MCF 10A (cell line): ENCODE measurements around the gene TPRX2. TPM values are rescaled to one million over a fixed set of nuclear protein-coding genes. Genes with fewer than 3 reads are reported as not detected.

ENCODE experiments used
- BruUV-seq: library from RNA; stranded (reverse); fragments of 400-500 nt; replicated peaks from 2 replicates; lab custom pipeline; 2021; lab: Mats Ljungman, UMichigan
- CTCF ChIA-PET: fragments of 300-600 bp; sonication (Branson Sonifier 250); formaldehyde crosslinking; extraction: SDS; loops from one replicate; lab custom pipeline; 2021; ENCODE audit warnings: antibody characterized with exemption, inconsistent platforms; lab: Yijun Ruan, JAX
- POLR2A ChIA-PET: fragments of 300-600, 350-650 bp; sonication (Branson Sonifier 250); formaldehyde crosslinking; extraction: SDS; loops from one replicate; lab custom pipeline; 2020; ENCODE audit warnings: antibody characterized with exemption, inconsistent platforms; lab: Yijun Ruan, JAX
- DNase-seq: peaks from one replicate; pipeline ENCODE4 v3.0.0-alpha.2; 2018; ENCODE audit not compliant: unreplicated experiment
- H3K27ac Mint-ChIP-seq: one replicate; pipeline ENCODE4 v1.8.0; 2022; ENCODE audit warnings: mild to moderate bottlenecking, low read depth, mixed read lengths; ENCODE audit not compliant: unreplicated experiment
- H3K27me3 Mint-ChIP-seq: one replicate; pipeline ENCODE4 v1.8.0; 2022; ENCODE audit warnings: mixed read lengths; ENCODE audit not compliant: insufficient read depth, unreplicated experiment
- H3K36me3 Mint-ChIP-seq: one replicate; pipeline ENCODE4 v1.8.0; 2022; ENCODE audit warnings: mild to moderate bottlenecking, moderate library complexity, mixed read lengths; ENCODE audit not compliant: insufficient read depth, unreplicated experiment
- H3K4me1 Mint-ChIP-seq: one replicate; pipeline ENCODE4 v1.8.0; 2022; ENCODE audit warnings: mixed read lengths; ENCODE audit not compliant: insufficient read depth, unreplicated experiment
- H3K4me3 Mint-ChIP-seq: one replicate; pipeline ENCODE4 v1.8.0; 2022; ENCODE audit warnings: mild to moderate bottlenecking, moderate library complexity, mixed read lengths; ENCODE audit not compliant: unreplicated experiment
- H3K9me3 Mint-ChIP-seq: one replicate; pipeline ENCODE4 v1.8.0; 2022; ENCODE audit warnings: mixed read lengths; ENCODE audit not compliant: unreplicated experiment
- CTCF ChIP-seq: fragments of 200-600 bp; IDR thresholded peaks from one replicate; pipeline ENCODE4 v1.8.0; 2022; ENCODE audit warnings: antibody characterized with exemption, mild to moderate bottlenecking; ENCODE audit not compliant: unreplicated experiment
- intact Hi-C: fragments of 100-400 bp; cut with micrococcal nuclease; formaldehyde crosslinking; loops from 2 replicates; pipeline ENCODE4 v1.14.1; 2022
- total RNA-seq: library from RNA; stranded (reverse); gene quantifications from 2 replicates; pipeline ENCODE4 v1.2.3, GENCODE V29; 2022

TPRX2 gene
- total RNA-seq, 1 experiment from 2014 or later: not detected

GRCh38 chr19:47881757-47882156 lies 22.7 kb downstream of the TPRX2 start:
- intact Hi-C loops: no loop called here
- POLR2A ChIA-PET: interaction anchor here (0.5 to 0.6 kb wide), 2 partner anchors 137 to 583 kb away, joined by 3 to 4 read pairs; partner anchors contain the start of gene NOP53
- TF ChIP-seq CTCF: no peak
- no TSS peak for BruUV-seq
- no peak overlapping the region for H3K4me3 Mint-ChIP-seq
- no peaks in the 10 kb centered on the region for H3K4me1 Mint-ChIP-seq
- peaks cover 7% of the 10 kb centered on the region for H3K9me3 Mint-ChIP-seq
- DNase-seq: no peak
- no peak overlapping the region for H3K27ac Mint-ChIP-seq
- H3K27me3 Mint-ChIP-seq: peaks cover 48% of the 10 kb centered on the region
- CTCF ChIA-PET: interaction anchor here (1.0 to 1.5 kb wide), 2 partner anchors 12 to 19 kb away, joined by 3 to 4 read pairs; no protein-coding TSS in a partner anchor
- H3K36me3 Mint-ChIP-seq: peaks cover 5% of the 10 kb centered on the region

DNA sequence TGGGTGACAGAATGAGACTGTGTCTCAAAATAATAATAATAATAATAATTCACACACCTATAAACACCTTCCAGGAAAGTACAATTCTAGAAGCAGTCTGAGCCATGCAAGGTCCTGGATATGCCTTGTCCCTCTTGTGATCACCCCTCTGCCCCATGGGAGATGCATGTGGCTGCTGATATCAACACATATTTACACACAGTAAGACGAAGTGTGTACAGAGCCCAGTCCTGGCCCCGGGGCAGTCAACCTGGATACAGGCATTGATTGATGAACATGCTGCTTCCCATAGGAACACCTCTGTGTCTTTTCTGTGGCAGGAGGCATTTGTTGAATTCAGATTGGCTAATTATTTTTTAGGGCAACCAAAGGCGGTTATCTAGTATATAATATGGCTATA lies 23.9 kb downstream of the TPRX2 start:
- DNase-seq: no peak
- Mint-ChIP-seq H3K36me3 (peaks cover 5% of the 10 kb centered on the region), H3K9me3 (peaks cover 7% of the 10 kb centered on the region), H3K4me3 (no peak overlapping the region), H3K4me1 (no peaks in the 10 kb centered on the region), H3K27me3 (peaks cover 57% of the 10 kb centered on the region), H3K27ac (no peak overlapping the region)
- intact Hi-C loops: no loop called here
- CTCF ChIA-PET: no interaction called here
- BruUV-seq: no TSS peak
- no peak for TF ChIP-seq CTCF
- POLR2A ChIA-PET: no interaction called here

GRCh38 chr19:47885067-47885463 lies 26.0 kb downstream of the TPRX2 start:
- BruUV-seq: no TSS peak
- CTCF ChIA-PET: no interaction called here
- no peak for DNase-seq
- Mint-ChIP-seq H3K4me1 (no peaks in the 10 kb centered on the region), H3K4me3 (no peak overlapping the region), H3K9me3 (no peaks in the 10 kb centered on the region), H3K27me3 (peaks cover 58% of the 10 kb centered on the region), H3K27ac (no peak overlapping the region), H3K36me3 (peaks cover 5% of the 10 kb centered on the region)
- intact Hi-C loops: no loop called here
- no peak for TF ChIP-seq CTCF
- POLR2A ChIA-PET: no interaction called here

DNA sequence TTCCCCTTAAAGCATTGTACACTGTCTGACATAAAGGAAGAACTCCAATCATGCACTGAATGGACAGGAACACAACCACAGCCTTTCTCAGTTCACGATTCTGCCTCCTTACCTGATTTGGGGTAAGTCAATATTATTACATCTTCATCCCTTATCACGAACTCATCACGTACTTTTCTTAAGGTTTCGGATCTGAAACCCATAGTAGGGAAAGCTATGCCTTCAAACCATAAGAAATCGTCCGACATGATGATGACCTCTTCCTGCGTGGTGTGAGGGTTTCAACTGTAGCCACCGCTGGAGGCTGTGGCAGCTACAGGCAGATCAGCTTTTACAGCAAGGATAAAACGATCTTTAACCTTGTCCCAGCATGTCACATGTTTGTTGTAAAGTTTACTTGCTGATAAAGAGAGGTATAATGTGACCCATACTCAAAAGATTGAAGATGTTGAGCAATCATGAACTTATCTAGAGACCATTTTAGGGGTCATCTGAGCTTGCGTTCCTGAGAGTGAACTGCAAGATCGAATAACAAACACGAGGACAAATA lies 27.1 kb downstream of the TPRX2 start, which contains the start of gene SULT2A1:
SULT2A1 (minus strand) TSS at position 306 of the 550 bp plus-strand sequence; CDS start at position 248, 58 bp downstream.
- intact Hi-C loops: no loop called here
- no peaks in the 10 kb centered on the region for H3K9me3 Mint-ChIP-seq
- ChIA-PET CTCF (interaction anchor here (1.0 kb wide), 2 partner anchors 17 to 23 kb away, joined by 3 to 4 read pairs; no protein-coding TSS in a partner anchor), POLR2A (no interaction called here)
- H3K27ac Mint-ChIP-seq: no peak within 1 kb of the TSS
- H3K36me3 Mint-ChIP-seq: peaks cover 5% of the 10 kb centered on the region
- BruUV-seq: no TSS peak
- no peak within 1 kb of the TSS for H3K4me3 Mint-ChIP-seq
- TF ChIP-seq CTCF: no peak
- H3K4me1 Mint-ChIP-seq: no peaks in the 10 kb centered on the region
- H3K27me3 Mint-ChIP-seq: peaks cover 58% of the 10 kb centered on the region
- no peak for DNase-seq
